GM18951 (cell line): Measurements from ENCODE around the gene AAMDC.
"Not testable (repeated sequence)": the region's sequence is repeated elsewhere in the genome, so short reads cannot be mapped to it uniquely, and the experiment has no call there.

Source experiments
- POLR2A ChIP-seq: IDR thresholded peaks from 4 replicates; pipeline ENCODE4 v1.6.1; 2011; ENCODE audit warnings: mild to moderate bottlenecking; ENCODE audit not compliant: insufficient read length, insufficient read depth; ENCODE audit errors: extremely low read depth
- in situ Hi-C: fragments of 300-500 bp; cut with MboI; formaldehyde crosslinking; loops from one replicate; pipeline ENCODE4 v1.12.0; 2022; ENCODE audit warnings: low sequenced_read_pairs, mixed read lengths, inconsistent platforms; ENCODE audit not compliant: unreplicated experiment

AAMDC gene

GRCh38 chr11:77800449-77800848, 20.5 kb upstream of the AAMDC start:
- no peak for TF ChIP-seq POLR2A
- in situ Hi-C loops, result no loop called here

DNA sequence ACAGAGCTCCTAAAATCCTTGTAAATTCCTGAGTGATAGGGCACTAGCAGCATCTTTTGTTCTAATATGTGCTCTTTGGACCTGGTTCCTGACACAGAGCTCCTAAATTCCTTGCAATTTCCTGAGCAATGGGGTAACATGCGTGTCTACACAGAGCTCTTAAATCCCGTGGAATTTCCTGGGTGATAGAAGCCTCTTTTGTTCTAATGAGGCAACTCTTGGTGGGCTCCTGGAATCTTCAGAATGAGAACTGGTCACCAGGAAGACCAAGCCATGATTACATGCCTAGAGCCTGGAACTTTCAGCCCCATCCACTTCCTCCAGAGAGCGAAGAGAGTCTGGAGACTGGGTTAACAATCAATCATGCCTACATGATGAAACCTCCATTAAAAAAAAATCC, 19.5 kb upstream of the AAMDC start:
- in situ Hi-C loops, result no loop called here
- no peak for TF ChIP-seq POLR2A

GRCh38 chr11:77806415-77806814, 14.5 kb upstream of the AAMDC start:
- in situ Hi-C loops, result no loop called here
- no peak for TF ChIP-seq POLR2A

- in situ Hi-C loops, result no loop called here
Observed at GRCh38 chr11:77806993-77807392, 14.0 kb upstream of the AAMDC start.

GRCh38 chr11:77813256-77813655, 7.7 kb upstream of the AAMDC start:
- in situ Hi-C loops, result no loop called here

More at GRCh38 chr11:77806993-77807392, 14.0 kb upstream of the AAMDC start:
- no peak for TF ChIP-seq POLR2A

GRCh38 chr11:77814848-77815247, 6.1 kb upstream of the AAMDC start:
- in situ Hi-C loops, result no loop called here
- TF ChIP-seq POLR2A, result no peak

More at GRCh38 chr11:77813256-77813655, 7.7 kb upstream of the AAMDC start:
- no peak for TF ChIP-seq POLR2A

GRCh38 chr11:77815459-77815858, 5.5 kb upstream of the AAMDC start:
- TF ChIP-seq POLR2A, result no peak
- in situ Hi-C loops, result no loop called here

DNA sequence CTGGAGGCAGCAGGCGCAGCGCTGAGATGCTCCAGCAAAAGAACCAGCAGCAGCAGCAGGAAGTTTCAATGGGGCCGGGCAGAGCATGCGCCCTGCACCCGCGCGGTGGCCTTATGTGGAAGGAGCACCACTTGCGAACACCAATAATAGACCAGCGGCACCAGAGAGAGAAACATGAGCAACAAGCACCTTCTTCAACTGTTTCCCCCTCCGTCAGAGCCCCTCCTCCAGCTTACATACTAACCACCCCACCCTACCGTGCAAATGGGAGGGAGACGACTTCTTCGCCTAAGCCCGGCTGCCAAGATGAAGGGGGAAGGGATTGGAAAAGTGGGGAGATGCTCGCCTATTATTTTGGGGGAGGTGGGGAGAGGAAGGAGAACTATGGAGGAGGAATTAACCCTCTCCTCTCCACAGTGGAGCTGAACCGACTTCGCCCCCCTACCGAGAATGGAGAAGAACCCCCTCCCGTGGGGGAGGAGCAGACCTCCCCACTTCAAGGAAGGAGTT, 1.5 kb upstream of the AAMDC start:
- in situ Hi-C loops, result no loop called here
- TF ChIP-seq POLR2A, result peak; percentile 61

DNA sequence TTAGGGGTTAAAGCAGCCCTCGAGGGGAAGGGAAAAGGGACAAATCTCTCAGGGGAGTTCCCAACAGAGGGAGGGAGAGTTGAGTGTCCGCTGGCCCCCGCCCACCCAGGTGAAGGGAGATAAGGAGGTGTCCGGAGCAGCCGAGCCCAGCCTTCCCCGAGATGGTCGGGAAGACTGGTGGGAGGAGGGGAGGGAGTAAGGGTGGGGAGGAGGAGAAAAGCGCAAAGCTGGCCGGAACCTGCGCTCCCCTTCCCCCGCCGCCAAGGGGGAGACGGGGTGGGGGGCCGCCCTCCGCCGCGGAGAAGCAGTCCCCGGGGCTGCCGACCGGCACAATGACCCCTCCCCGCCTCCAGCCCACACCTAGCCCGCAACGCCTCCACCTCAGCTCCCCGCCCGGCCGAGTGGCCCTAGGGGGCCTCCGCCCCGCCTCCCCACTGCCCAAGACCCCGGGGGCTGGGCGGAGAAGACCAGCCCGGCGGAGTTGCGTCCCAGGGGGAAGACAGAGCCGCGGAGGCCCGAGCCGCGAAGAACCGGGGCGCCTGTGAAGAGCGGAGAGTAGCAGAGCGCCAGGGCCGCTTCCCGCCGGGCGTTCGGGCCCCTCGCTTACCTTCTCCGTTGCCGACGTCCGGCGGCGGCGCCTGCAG, 901 bp upstream of the AAMDC start:
- in situ Hi-C loops, result no loop called here

DNA sequence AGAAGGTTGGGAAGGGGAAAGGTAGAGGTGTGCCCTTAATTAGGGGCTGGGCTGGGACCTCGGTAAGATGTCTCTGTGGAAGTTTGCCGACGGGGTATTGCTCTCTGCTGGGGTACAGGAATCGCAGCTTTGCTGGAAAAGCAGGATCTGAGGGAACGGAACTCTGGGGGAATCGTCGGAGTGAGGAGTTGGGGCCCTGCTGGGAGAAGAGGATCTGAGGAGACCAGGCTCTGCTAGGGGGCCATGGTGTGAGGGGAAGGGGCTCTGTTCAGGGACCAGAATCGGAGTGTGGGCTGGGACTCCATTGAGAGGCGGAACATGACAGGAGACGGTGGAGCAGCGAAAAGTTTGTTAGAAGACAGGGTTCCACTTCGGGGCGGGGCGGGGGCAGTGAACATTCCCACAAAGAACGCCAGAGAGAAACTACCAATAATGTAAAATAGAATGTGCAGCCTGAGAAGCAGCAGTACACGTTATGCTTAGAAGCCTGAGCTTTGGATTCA, 456 bp downstream of the AAMDC start:
- in situ Hi-C loops, result no loop called here
- no peak for TF ChIP-seq POLR2A

More for the DNA sequence above, 901 bp upstream of the AAMDC start:
- TF ChIP-seq POLR2A, result no peak

- in situ Hi-C loops, result not testable (repeated sequence)
Observed at GRCh38 chr11:77822126-77822525, 1.2 kb downstream of the AAMDC start.

DNA sequence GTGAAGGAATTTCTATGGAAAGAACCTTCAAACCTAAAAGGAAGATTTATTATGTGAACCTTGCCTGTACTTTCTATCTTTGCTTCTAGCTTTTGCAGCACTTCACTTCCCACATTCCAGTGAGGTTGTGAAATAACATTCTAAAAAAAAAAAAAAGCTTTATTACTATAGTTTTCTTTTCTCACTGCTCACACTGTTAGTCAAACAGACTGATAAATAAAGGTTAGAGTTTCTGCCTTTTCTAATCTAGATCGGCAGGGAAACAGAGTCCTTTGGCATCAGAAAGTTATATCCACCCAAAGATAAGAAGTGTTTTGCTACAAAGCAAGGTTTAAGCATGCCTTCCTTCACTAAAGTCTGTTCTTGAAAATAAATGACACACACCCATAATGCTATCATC, 2.8 kb downstream of the AAMDC start:
- no peak for TF ChIP-seq POLR2A

GRCh38 chr11:77828926-77829325, 8.0 kb downstream of the AAMDC start:
- in situ Hi-C loops, result no loop called here
- no peak for TF ChIP-seq POLR2A

More for the DNA sequence above, 2.8 kb downstream of the AAMDC start:
- in situ Hi-C loops, result no loop called here

DNA sequence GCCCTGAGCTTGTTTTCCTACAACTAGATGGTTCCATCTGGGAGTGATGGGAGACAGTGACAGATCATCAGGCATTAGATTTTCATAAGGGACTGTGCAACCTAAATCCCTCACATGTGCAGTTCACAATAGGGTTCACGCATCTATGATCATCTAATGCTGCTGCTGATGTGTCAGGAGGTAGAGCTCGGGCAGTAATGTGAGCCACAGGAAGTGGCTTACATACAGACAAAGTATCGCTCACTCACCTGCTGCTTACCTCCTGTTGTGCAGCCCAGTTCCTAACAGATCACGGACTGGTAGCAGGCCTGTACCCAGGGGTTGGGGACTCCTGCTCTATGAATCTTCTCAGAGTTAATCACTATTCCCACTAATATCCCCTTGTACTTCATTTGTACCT, 12.4 kb downstream of the AAMDC start:
- in situ Hi-C loops, result no loop called here
- no peak for TF ChIP-seq POLR2A
